GM12865 (cell line): ENCODE measurements around the gene CNN3.
A peak's percentile ranks its signal among the peaks of the same experiment; 100 is the strongest.

Experiments
- DNase-seq: peaks from one replicate; pipeline ENCODE4 v3.0.0; 2010; ENCODE audit warnings: low read depth
- H3K4me3 ChIP-seq: 2 replicates; pipeline ENCODE4 v1.5.1; 2011; ENCODE audit warnings: mild to moderate bottlenecking, low read depth, low read length, control low read depth
- CTCF ChIP-seq: IDR thresholded peaks from 2 replicates; pipeline ENCODE4 v1.5.1; 2011; ENCODE audit warnings: low read length, control low read depth, low read depth, inconsistent platforms; ENCODE audit not compliant: insufficient read depth; ENCODE audit errors: missing control alignments

Gene CNN3

GRCh38 chr1:94878329-94878728, 48.6 kb downstream of the CNN3 start:
- DNase-seq: peak; percentile 19
- no peak overlapping the region for H3K4me3 ChIP-seq
- TF ChIP-seq CTCF: no peak

- H3K4me3 ChIP-seq: no peak overlapping the region
- no peak for TF ChIP-seq CTCF
- peak; percentile 12 for DNase-seq
Observed at GRCh38 chr1:94876362-94876761, 50.5 kb downstream of the CNN3 start.

- no peak overlapping the region for H3K4me3 ChIP-seq
- DNase-seq: peak; percentile 11
- no peak for TF ChIP-seq CTCF
Observed at GRCh38 chr1:94875794-94876193, 51.1 kb downstream of the CNN3 start.

GRCh38 chr1:94874423-94874822, 52.5 kb downstream of the CNN3 start:
- no peak for TF ChIP-seq CTCF
- DNase-seq: no peak
- H3K4me3 ChIP-seq: no peak overlapping the region

GRCh38 chr1:94873520-94874351, 53.2 kb downstream of the CNN3 start:
- DNase-seq: peak; percentile 56
- TF ChIP-seq CTCF: no peak

GRCh38 chr1:94872771-94873495, 54.0 kb downstream of the CNN3 start:
- no peak for TF ChIP-seq CTCF
- H3K4me3 ChIP-seq: no peak overlapping the region
- no peak for DNase-seq

More at GRCh38 chr1:94873520-94874351, 53.2 kb downstream of the CNN3 start:
- H3K4me3 ChIP-seq: no peak overlapping the region
